ENCODE data around the gene YY1AP1.
"Not testable (repeated sequence)": the region's sequence is repeated elsewhere in the genome, so short reads cannot be mapped to it uniquely, and the experiment has no call there.

The YY1AP1 gene

DNA sequence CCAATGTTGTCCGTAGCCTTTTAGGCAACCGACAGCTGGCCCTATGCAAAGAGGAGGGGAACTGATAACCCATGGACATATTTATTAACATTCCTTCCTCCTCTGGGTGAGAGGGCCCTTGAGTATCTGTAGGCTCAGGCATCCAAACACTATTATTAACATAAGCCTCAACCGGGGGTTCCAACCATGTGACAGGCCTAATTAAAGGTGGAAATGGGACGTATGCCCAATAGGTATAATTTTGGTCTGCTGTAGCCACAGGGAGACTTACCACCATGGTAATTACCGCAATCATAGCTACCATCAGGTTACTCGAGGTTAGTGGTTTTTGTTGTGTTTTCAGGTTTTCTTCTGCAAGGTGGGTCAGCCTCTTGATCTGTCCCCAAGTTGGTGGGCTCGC lies 5.6 kb upstream of the YY1AP1 start:
- no peak for DNase-seq

DNA sequence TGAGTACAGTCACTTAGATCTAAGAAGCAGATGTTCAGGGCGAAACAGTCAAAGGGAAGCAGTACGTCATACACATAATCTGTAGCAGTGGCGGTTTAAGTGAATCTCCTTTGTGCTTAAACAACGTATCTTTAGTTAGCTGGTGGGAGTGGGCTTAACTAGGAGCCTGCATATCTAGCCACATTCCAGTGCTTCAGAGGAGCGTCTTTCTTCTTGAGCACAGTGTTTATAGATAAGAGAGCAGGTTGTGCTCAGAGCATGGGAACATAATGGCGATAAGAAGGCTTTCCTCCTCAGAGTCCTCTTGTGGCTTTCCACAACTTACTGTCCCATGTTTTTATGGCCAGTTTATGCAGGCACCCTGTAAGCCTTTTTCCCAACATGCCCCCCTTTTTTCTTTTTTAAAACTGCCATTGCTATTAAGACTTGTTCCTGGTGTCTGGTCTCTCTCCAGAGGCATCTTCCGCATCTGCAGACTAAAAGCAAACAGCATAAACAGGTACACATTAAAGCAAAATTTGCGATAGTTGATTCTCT lies 3.5 kb upstream of the YY1AP1 start:
- DNase-seq: no peak

DNA sequence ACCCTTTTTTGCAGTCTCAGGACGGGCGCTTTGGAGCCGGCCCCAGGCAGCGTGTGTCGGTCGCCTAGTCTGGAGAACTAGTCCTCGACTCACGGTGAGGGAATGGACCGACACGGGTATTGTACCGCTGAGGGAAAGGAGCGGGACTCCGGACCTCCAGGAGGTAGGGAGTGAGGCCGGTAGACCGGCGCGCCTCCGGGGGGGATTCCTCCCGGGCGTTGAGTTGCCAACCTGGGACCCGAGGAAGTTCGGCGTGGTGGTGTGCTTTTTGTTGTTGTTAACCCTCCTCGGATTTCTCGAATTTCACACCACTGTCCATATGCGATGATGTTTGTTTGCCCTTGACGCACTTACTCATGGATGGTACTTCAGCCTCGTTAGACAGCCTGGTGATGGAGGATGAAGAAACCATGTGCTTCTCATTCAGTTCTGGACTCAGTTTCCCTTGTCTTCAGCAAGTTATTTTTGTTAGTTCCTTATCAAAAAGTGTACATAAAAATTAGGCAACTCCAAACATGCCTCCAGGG lies 570 bp upstream of the YY1AP1 start, which contains the start of gene DAP3:
Gene DAP3, plus strand, starts transcription at position 11 of the 527 bp plus-strand sequence. CDS start 20,689 bp downstream, outside the sequence.
- not testable (repeated sequence) for DNase-seq

DNA sequence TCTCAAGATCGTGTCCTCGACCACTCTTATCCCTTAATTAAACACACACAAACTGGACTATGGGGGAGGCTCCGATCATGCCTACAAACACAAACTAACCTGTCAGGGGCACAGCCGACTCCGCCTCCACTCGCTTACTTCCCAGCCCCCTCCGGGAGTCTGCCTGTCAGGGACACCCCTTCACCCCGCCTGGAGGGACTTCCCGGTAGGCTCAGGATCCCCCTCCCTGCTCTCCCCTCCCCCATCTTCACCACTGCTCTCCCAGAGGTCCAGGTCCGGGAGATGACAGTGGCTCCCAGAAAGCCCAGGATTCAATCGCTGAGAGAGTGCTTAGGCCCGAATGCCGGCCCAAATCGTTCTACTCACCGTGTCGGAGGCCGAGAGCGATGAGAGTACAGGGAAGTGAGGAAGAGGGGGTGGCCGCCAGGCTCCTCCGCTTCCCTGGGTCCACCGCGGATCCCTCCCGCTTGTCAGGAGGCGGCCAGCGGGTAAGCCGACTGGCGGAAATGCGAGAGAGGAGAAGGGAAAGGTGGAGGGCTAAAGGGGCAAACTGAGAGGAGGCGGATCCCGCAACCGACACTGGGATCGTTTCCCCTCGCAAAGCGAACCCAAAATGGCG lies 760 bp downstream of the YY1AP1 start:
- peak; percentile 36 for DNase-seq

DNA sequence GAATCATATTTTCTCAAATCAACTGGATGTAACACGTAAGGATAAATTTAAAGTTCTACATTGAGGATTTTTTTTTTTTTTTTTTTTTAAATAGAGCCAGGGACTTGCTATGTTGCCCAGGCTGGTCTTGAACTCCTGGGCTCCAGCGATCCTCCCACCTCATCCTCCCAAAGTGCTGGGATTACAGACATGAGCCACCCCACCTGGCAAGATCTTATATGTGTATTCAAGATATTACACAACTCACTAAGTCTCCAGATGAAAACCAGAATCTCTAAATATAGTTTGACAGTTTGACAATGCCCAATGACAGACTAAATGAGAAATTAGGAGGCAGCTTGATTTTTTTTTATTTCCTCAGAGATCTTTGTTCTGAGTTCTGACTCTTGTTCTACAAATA lies 6.8 kb downstream of the YY1AP1 start:
- no peak for DNase-seq

DNA sequence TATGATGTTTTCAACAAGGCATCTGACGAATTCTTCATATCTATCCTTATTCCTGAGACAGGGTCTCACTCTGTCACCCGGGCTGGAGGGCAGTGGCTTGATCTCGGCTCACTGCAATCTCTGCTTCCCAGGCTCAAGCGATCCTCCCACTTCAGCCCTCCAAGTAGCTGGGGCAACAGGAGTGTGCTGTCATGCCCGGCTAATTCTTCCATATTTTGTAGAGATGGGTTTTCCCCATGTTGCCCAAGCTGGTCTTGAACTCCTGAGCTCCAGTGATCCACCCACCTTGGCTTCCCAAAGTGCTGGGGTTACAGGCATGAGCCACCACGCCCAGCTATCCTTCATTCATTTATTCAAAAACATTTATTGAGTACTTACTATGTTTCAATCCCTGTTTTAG lies 8.0 kb downstream of the YY1AP1 start:
- no peak for DNase-seq

DNA sequence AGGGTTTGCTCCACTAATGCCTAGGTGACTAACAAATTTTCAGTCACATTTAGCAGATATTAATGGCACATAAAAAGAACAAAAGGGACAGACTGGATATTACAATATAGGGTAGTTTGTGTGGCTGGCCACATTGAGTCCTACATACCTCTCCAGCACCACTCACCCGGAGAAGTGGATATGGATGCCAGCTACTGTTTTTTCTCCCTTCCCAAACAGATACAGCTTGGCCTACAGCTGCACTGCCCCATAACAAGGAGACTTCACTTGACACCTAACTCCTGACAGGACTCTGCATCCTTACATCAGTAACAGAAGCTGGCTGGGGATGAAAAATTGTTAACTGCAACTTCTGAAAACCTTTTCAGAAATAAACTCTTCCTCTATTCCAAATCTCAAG lies 9.6 kb downstream of the YY1AP1 start:
- DNase-seq: not testable (repeated sequence)

DNA sequence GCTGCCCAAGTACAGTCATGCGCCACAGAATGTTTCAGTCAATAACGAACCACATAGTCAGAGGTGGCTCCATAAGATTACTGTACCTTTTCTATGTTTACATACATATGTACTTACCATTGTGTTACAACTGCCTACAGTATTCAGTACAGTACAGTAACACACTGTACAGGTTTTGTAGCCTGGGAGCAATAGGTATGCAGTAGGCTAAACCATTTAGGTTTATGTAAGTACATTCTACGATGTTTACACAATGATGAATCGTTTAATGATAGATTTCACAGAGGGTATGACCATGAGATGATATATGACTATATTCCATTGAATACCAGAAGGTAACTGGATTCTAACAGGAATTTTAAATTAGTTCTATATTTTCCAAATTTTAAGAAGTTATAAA lies 10.5 kb downstream of the YY1AP1 start:
- no peak for DNase-seq

DNA sequence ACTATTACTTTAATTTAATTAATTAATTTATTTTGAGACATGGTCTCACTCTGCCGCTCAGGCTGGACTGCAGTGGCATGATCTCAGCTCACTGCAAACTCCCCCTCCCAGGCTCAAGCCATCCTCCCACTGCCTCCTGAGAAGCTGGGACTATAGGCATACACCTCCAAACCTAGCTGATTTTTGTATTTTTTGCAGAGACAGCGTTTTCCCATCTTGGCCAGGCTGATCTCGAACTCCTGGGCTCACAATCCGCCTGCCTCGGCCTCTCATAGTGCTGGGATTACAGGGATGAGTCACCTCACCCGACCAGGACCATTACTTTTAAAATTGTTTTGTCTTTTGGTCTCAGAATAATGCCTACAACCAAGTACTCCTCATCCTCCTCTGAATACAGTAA lies 15.6 kb downstream of the YY1AP1 start:
- DNase-seq: no peak

DNA sequence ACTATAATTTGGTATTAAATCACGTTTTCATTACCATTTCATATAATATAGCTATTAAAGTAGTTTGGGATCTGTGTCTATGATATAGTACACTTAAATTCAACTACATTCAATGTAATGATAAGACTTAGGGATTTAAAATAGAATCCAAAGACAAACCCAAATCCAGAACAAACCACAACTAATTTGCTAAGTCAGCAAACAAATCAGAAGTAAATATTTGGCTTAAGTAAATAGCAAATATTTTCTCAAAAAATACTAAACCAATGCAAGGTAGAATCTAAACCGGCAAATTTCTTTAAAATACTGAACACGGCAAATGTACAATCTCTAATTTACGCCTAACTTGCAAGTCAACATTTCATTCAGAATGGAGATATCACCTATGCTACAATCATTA lies 16.8 kb downstream of the YY1AP1 start:
- DNase-seq: no peak

DNA sequence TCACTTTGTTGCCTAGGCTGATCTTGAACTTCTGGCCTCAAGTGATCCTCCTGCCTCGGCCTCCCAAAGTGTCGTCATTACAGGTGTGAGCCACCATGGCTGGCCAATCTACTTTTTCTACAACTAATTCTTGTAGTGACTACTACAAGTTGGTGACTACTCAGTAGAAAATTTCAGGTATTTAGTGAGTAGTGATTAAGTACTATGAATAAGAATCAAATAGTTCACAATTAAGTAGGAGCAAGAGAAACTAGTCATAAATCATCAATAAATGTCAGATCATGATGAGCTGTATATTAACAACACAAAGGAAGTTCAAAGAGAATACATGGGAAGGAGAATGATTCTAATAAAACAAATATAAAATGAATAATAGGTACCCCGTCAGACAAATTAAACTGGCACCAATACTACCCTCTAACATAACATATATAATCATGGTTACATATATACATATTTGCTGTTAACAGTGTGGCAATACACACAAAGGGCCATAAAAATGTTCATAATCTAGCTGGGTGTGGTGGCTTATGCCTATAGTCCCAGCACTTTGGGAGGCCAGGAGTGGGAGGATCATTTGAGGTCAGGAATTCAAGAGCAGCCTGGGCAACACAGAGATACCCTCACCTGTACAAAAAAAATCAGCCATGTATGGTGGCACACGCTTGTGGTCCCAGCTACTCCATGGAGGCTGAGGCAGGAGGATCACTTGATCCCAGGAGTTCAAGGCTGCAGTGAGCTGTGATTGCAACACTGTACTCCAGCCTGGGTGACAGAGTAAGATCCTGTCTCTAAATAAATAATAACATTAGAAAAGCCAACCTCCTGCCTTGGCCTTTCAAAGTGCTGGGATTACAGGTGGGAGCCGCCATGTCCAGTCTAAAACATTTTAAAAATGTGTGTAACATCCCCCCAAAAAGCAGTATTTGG lies 19.1 kb downstream of the YY1AP1 start:
- no peak for DNase-seq

DNA sequence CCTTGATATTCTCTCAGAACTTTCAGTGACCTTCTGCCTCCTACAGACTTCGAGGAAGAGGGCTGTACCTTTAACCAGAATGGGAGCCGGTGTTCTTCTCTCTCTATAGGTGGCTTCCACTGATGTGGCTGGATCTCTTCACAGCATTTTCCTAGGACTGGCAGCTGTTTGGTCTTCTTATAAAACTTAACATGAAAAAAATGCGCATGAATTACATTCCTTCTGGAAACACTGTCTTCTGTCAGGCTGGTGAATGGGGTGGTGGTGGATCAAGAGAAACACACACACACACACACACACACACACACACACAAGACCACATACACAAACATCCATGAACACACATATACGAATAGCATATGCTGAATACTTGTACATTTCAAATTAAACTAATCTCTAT lies 27.3 kb downstream of the YY1AP1 start:
- DNase-seq: not testable (repeated sequence)

DNA sequence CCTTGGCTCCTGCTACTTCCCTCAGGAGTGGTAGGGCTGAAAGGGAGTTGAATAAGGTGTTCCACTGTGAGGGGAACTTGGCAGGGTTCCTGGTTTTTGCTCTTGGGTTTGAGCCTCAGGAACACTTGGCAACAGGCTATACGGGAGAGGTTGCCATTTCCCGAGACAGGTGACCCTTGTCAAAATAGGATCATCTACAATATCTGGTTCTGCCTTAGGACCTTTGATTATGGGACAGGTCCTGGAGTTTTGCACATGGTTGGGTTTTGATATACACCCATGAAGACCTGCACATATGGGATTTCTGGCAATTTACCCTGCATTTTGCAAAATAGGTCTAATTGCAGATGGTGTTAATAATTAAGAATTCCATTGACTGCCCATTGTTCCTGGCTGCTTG lies 31.1 kb downstream of the YY1AP1 start:
- DNase-seq: no peak

DNA sequence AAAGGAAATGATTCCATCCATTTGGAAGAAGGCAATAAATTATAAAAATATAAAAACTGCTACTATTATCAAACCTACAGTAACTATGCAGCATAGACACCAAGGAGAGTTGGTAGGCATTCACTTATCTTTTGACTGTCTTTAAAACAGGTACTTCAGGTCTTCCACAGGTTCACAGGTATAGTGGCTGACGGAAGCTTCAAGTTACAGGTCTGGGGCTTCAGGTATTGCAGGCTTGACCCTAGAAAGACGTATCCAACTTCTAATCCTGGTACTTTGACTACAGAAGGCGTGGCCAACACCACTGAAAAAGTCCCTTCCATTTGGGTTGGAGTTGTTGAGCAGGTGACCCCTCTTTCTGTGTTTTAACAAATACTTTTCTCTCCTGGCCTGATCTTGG lies 35.6 kb downstream of the YY1AP1 start:
- no peak for DNase-seq

DNA sequence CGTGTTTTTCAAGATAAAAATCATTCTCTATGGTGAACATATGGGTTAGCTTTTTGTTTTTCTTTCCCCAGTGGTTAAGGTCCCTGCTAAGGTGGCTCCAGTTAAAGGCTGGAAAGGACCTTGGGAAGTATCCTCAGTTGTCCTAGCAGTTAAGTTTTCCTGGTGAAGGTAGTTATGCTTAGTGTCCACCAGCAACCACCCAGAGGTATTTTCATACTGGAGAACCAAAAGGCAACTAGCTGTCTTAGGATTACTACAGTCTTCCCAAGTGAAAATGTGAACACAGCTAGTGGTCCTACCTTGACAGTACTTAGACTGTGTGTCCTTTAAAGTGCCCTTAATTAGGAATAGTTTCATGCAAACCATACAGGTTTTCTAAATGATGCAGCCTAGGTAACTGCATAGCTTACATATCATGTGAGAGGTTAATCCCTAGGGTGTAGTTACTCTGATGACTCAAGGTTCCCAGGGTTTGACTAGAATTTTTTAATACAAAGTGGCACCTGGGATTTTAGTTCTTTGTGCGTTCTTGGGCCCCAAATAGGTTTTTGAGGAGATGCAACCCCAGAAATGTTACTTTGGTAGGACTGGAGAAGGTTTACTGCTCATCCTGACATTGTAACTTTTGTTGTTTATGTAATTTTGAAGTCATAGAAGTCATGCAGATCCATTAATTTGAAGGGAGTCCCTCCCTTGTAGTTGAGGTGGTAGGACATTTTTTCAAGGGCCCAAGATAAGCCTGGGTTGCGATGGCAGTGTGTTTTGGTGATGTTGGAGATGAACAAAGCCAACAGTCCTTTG lies 36.5 kb downstream of the YY1AP1 start:
- DNase-seq: no peak

DNA sequence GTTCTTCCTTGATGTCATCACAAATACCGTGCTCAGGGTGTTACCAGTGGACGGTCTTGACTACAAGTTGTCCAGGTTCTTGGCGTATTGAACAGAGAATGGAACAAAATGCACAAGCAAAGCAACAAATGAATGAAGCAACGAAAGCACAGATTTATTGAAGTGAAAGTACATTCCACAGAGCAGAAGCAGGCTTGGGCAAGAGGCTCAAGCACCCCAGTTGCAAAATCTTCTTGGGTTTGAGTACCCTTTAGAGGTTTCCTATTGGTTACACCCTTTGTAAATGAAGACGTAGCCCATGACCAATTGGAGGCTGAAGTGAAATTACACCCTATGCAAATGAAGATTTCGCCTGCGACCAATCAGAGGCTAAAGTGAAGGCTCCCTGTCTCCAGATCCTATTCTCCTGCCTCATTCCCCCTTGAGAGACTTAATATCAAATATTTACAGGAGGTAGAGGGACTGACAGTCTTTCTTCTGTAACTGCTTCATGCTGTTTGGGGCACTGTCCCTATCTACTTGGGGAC lies 38.3 kb downstream of the YY1AP1 start:
- no peak for DNase-seq

DNA sequence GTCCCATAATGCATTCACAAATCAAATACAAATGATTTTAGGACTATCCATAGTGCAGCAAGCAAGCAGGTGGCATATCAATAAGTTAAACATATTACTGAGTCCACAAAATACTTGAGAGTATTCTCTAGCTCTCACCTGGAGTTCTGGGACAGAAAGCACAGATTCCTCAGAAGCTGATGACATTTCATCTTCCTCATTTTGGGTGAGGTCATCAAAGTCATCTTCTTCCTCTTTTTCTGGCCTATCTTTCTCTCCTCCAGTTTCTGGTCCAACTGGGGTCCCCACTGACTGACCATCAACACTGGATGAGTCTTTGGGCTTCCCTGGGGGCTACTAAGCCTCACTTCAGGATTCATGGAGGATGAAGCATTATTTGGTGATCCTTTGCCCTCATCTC lies 38.9 kb downstream of the YY1AP1 start:
- no peak for DNase-seq

DNA sequence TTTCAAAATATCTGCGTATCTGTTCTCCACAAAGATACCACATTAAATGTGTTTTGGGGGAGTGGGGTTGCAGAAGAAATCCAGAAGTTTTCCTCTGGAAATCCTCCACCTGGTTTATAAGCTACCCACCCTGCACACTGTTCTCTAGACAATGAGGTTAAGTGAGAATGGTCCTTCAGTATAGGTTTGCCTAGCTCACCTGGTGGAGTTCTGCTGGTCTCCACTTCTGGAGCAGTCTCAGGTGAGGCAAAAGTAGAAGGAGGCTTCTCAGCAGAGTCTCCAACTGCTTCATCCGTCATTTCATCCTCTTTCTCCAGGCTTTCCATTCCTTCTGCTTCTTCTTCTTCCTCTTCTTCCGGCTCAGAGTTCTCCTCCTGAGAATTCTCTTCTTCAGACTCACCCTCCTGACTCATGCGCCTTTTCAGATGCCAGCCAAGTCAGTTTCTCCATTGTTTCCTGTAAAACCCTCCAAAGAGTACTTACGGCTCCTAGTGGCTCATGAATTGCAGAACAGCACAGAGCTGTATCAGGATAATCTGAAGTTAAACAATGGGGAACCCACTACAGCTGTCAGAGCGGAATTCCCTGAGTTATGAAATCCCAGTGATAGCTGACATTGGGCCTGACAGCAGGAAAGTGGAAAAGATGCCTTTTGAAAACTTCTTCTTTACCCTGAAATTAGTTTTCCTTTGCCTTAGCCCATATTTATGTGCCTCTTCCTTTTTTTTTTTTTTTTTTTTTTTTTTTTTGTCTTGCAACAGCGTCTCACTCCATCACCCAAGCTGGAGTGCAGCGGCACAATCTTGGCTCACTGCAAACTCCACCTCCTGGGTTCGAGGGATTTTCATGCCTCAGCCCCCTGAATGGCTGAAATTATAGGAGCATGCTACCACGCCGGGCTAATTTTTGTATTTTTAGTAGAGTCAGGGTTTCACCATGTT lies 40.1 kb downstream of the YY1AP1 start:
- DNase-seq: no peak

DNA sequence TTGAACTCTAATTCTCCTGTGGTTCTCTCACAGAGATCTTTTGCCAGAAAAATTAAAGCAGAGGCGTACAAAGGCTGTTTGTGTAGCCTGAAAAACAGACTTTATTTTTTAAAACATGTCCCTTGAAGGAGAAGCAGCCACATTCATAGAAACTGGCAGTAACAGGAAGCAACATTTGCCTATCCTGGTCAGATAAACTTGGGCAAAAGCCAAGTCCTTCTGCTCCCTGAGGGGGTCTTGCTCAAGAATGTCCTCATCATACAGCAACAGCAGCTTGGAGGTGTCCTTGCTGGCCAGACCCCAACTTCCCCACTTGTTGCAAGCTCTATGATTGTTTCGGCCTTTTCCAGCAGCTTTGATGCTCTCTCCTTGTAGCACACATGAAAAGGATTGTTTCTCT lies 42.3 kb downstream of the YY1AP1 start:
- DNase-seq: no peak

DNA sequence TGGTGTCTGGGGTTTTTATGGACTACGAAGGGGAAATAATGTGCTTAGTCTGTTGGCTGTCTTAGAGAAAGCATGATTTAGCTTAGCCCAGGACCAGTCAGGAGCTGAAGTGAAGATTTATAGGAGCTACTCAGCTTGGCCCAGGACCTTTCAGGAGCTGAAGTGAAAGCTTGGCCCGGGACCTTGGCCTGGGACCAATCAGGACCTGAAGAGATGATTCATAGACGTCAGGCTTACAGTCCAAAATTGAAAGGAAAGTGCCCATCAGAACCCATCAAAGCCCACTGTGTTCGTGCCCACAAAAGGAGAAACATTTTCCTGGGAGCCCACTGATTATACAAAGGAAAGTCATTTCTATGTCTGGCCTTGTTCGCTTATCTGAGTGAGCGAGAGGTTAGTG lies 42.9 kb downstream of the YY1AP1 start:
- DNase-seq: no peak

DNA sequence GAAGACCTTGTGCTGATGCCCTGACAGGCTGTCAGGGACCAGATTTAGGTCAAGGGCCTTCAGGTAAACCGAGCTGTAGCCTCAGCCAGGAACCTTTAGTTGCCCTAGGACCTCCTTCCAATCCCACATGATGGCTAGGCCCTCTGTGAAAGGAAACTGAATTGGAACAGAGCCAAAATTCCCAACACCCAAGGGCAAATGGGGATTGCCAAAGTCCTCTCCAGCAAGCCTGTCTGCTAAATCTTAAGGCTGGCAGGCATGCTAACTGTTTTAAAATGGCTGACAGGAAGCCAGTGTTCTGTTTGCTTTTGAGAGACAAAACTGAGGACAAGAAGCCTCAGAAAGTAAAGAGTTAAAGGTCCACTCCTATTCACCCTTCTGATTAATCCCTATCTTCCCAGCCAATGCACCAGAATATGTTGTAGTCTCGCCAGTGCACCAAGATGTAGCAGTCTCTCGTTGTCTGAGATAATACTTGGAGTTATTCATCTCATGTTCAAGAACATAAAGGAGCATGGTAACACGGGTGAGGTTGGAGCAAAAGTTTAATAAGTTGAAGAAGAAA lies 43.5 kb downstream of the YY1AP1 start:
- DNase-seq: no peak

Data from NK-92 treated with Interleukin-12 subunit alpha and Interleukin-12 subunit beta, amount 100 ng/mL, for 24 hours (cell line).